ENCODE results near the gene KIFAP3. TPM values are rescaled to one million over a fixed set of nuclear protein-coding genes. Genes with fewer than 3 reads are reported as not detected.

KIFAP3 gene
- total RNA-seq, 2 experiments from 2014 or later: 14.0 to 14.7 TPM

- Mint-ChIP-seq H3K9me3 (no peaks in the 10 kb centered on the region), H3K4me1 (ENCODE audit: low read depth) (peaks cover 44% of the 10 kb centered on the region), H3K27ac (peak overlapping the region; percentile 93), H3K27me3 (no peaks in the 10 kb centered on the region), H3K36me3 (ENCODE audit: low read depth) (peaks cover 22% of the 10 kb centered on the region), H3K4me3 (peak overlapping the region; percentile 70)
- intact Hi-C loops (cut with micrococcal nuclease): loop anchor here (10.0 kb wide), 2 partner anchors 97 to 183 kb away; partner anchors contain the start of genes KIFAP3 and METTL18
- ATAC-seq: no peak
- ChIA-PET POLR2A (interaction anchor here (0.7 to 1.5 kb wide), 4 partner anchors 96 to 641 kb away, joined by 3 to 6 read pairs (median 4); partner anchors contain the start of genes F5, GORAB and METTL18), CTCF (interaction anchor here (0.9 to 1.4 kb wide), 3 partner anchors 37 to 184 kb away, joined by 3 to 4 read pairs (median 4); partner anchors contain the start of genes KIFAP3 and METTL18)
- TF ChIP-seq CTCF (IDR thresholded peaks at IDR 0.05): no peak
- DNase-seq: no peak
Observed at GRCh38 chr1:169891539-169891885, 183.0 kb downstream of the KIFAP3 start.

GRCh38 chr1:169890761-169891538 lies 183.5 kb downstream of the KIFAP3 start:
- no peaks in the 10 kb centered on the region for H3K27me3 Mint-ChIP-seq
- ChIA-PET CTCF (interaction anchor here (0.9 to 1.4 kb wide), 3 partner anchors 38 to 184 kb away, joined by 3 to 4 read pairs (median 4); partner anchors contain the start of genes KIFAP3 and METTL18), POLR2A (interaction anchor here (0.6 to 1.5 kb wide), 5 partner anchors 96 to 1258 kb away, joined by 3 to 6 read pairs (median 3); partner anchors contain the start of genes F5, GORAB and METTL18)
- peaks cover 44% of the 10 kb centered on the region for H3K4me1 Mint-ChIP-seq (ENCODE audit: low read depth)
- H3K27ac Mint-ChIP-seq: peak overlapping the region; percentile 93
- intact Hi-C loops (cut with micrococcal nuclease): loop anchor here (10.0 kb wide), 2 partner anchors 96 to 184 kb away; partner anchors contain the start of genes KIFAP3 and METTL18
- peak; percentile 71 for DNase-seq
- peak overlapping the region; percentile 70 for H3K4me3 Mint-ChIP-seq
- peak; percentile 45 for ATAC-seq
- H3K9me3 Mint-ChIP-seq: no peaks in the 10 kb centered on the region
- H3K36me3 Mint-ChIP-seq (ENCODE audit: low read depth): peaks cover 26% of the 10 kb centered on the region
- TF ChIP-seq CTCF (IDR thresholded peaks at IDR 0.05): no peak

- H3K27ac Mint-ChIP-seq: peak overlapping the region; percentile 81
- H3K4me1 Mint-ChIP-seq (ENCODE audit: low read depth): peaks cover 46% of the 10 kb centered on the region
- POLR2A ChIA-PET: no interaction called here
- intact Hi-C loops (cut with micrococcal nuclease): loop anchor here (10.0 kb wide), 2 partner anchors 95 to 185 kb away; partner anchors contain the start of genes KIFAP3 and METTL18
- CTCF ChIA-PET: no interaction called here
- no peak for TF ChIP-seq CTCF (IDR thresholded peaks at IDR 0.05)
- no peak overlapping the region for H3K4me3 Mint-ChIP-seq
- H3K27me3 Mint-ChIP-seq: no peaks in the 10 kb centered on the region
- no peak for DNase-seq
- H3K36me3 Mint-ChIP-seq (ENCODE audit: low read depth): peaks cover 33% of the 10 kb centered on the region
- ATAC-seq: no peak
- no peaks in the 10 kb centered on the region for H3K9me3 Mint-ChIP-seq
Observed at GRCh38 chr1:169889871-169890270, 184.6 kb downstream of the KIFAP3 start.

DNA sequence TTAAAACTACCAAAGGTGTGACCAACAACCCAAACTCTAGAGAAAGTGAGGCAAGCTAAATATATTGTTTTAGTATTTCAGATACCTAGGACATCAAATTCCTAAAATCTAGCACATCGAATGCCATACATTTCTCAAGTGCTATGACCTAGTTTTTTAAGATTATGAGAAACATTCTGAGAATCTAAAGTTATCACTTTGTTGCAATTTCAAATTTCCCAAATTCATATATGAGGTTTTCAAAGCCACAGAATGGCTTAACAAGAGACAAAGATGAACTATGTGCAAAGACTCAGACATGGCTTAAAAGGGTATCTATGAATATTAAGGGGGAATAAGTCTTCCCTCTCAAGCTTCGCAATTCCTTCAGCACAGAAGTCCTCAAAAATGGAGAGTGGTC lies 187.6 kb downstream of the KIFAP3 start:
- no peak overlapping the region for H3K27ac Mint-ChIP-seq
- no peak overlapping the region for H3K4me3 Mint-ChIP-seq
- ChIA-PET CTCF (interaction anchor here (0.8 to 1.5 kb wide), 2 partner anchors 17 to 189 kb away, joined by 3 to 4 read pairs; no protein-coding TSS in a partner anchor), POLR2A (no interaction called here)
- intact Hi-C loops (cut with micrococcal nuclease): no loop called here
- no peak for TF ChIP-seq CTCF (IDR thresholded peaks at IDR 0.05)
- DNase-seq (no peak), ATAC-seq (no peak)
- H3K27me3 Mint-ChIP-seq: no peaks in the 10 kb centered on the region
- H3K36me3 Mint-ChIP-seq (ENCODE audit: low read depth): peaks cover 37% of the 10 kb centered on the region
- H3K4me1 Mint-ChIP-seq (ENCODE audit: low read depth): peaks cover 40% of the 10 kb centered on the region
- no peaks in the 10 kb centered on the region for H3K9me3 Mint-ChIP-seq

DNA sequence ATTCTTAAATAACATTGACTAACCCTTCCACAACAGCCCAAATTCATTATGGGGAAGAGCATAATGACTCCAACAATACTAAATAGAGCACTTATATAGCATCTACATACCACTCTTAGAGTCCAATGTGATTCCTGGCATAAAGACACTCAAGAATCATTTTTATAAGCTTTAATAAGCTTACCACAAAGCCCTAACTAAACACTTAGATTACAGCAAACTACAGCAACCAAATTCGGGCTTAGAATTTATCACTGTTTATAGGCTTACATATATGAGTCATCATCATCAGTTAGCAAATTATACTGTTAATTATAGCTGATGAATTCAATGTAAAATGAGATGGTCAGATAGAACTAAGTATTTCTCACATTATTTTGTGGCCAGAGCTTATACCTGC lies 188.1 kb downstream of the KIFAP3 start:
- Mint-ChIP-seq H3K4me3 (no peak overlapping the region), H3K9me3 (no peaks in the 10 kb centered on the region), H3K27ac (no peak overlapping the region), H3K4me1 (ENCODE audit: low read depth) (peaks cover 37% of the 10 kb centered on the region), H3K36me3 (ENCODE audit: low read depth) (peaks cover 38% of the 10 kb centered on the region), H3K27me3 (no peaks in the 10 kb centered on the region)
- intact Hi-C loops (cut with micrococcal nuclease): no loop called here
- POLR2A ChIA-PET: no interaction called here
- no peak for TF ChIP-seq CTCF (IDR thresholded peaks at IDR 0.05)
- no peak for DNase-seq
- no peak for ATAC-seq
- CTCF ChIA-PET: interaction anchor here (0.8 to 1.5 kb wide), 2 partner anchors 17 to 189 kb away, joined by 3 to 4 read pairs; no protein-coding TSS in a partner anchor
